Testis (tissue), 3 donors: ENCODE data around the gene CRIP1. TPM values are rescaled to one million over a fixed set of nuclear protein-coding genes. Genes with fewer than 3 reads are reported as not detected.

Experiments
- DNase-seq: peaks from one replicate; pipeline ENCODE4 v3.0.0-alpha.2; 2019
- H3K27ac ChIP-seq, 2 donors: fragments of 200-600 bp; sonication (generic); one replicate each; pipeline ENCODE4 v1.5.1; 2019
- H3K27me3 ChIP-seq: fragments of 200-600 bp; sonication (generic); one replicate; pipeline ENCODE4 v1.5.1; 2019
- H3K36me3 ChIP-seq: fragments of 200-600 bp; sonication (generic); one replicate; pipeline ENCODE4 v1.5.1; 2017; ENCODE audit warnings: low read depth; ENCODE audit errors: missing control alignments
- H3K4me1 ChIP-seq: fragments of 200-600 bp; sonication (generic); one replicate; pipeline ENCODE4 v1.5.1; 2019
- H3K4me3 ChIP-seq, 2 donors: fragments of 200-600 bp; sonication (generic); one replicate each; pipeline ENCODE4 v1.5.1; 2017 to 2019
- H3K9me3 ChIP-seq: fragments of 200-600 bp; sonication (generic); one replicate; pipeline ENCODE4 v1.5.1; 2017
- POLR2A ChIP-seq: fragments of 450-650 bp; IDR thresholded peaks from one replicate; pipeline ENCODE4 v1.6.1; 2017; ENCODE audit warnings: antibody characterized with exemption, mild to moderate bottlenecking, moderate library complexity
- WGBS, 2 donors: methylation state at CpG; one replicate each; pipeline ENCODE4 v1.1.5; 2018; 5-methylcytosine and 5-hydroxymethylcytosine counted together
- intact Hi-C: fragments of 100-400 bp; cut with DNase I; formaldehyde crosslinking; loops from one replicate; pipeline ENCODE4 v1.15.1; 2023; ENCODE audit warnings: low total_unique reads
- polyA plus RNA-seq: library from polyadenylated mRNA; stranded (reverse); fragments of 350-450 nt; fragmentation: Illumina TruSeq; extraction: RNeasy Lipid Tissue Mini Kit (QIAGEN cat#74804); gene quantifications from one replicate; pipeline ENCODE4 v1.2.3, GENCODE V29; 2014; ENCODE audit warnings: low read depth, low replicate concordance; ENCODE audit not compliant: insufficient read depth
- total RNA-seq, 2 donors: library from RNA; depleted of rRNA; stranded (reverse); fragments of >200 nt; gene quantifications; one replicate each; pipeline ENCODE4 v1.2.3, GENCODE V29; 2016
- TF ChIP-seq, protein P1 (sequence below), 3 experiments: fragments of 450-650 bp in 2 of 3; fragments of 200-600 bp in 1 of 3; sonication (generic) in 1 of 3; IDR thresholded peaks; one replicate each; pipeline ENCODE4 v1.5.1; 2016 to 2019; ENCODE audit warnings: antibody characterized with exemption in 3 of 3, mild to moderate bottlenecking in 2 of 3, moderate library complexity in 1 of 3

The CRIP1 gene
- total and polyA plus RNA-seq, 3 donors from 2014 or later = 3.0 to 154 (median 4.4) TPM

DNA sequence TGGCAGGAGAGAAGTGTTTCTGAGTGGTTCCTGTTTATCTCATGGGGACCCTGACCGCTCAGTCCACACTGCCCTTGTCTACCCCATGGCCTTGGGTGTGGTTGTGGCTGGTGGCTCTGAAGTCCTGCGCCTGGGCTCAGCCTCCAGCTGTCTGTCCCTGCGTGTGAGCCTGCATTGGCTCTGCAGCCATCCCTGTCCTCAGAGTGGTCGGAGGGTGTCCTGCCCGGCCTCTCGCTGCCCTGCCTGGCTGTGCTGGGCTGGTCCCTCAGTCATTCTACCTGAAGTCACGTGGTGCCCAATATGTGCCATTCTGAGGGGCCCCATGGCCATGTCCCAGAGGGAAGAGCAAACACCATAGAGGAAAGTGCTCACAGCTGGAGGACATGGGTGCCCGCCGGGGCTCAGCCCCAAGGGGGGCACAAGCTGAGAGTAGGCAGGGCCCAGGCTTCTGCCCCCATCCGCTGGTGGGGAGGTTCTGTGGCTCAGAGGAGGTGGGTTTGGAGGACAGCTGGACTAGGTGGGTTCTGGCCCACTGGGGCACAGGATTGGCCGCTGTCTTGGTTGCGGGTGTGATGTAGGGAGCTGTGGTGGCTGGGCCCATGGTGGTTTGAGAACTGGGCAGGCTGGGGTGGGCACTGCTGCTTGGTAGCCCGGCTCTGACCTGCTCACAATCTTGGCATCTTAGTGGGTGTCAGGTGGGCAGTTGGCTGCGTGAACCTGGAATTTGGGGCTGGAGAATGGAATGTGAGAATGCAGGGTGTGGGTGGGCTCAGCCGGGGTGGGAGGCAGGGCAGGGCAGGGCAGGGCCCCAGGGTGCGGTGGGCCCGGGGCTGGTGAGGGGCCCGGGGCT is 16.0 kb downstream of the CRIP1 start:
- 76 to 82% methylated on average over 11 to 17 of the region's 18 CpGs for WGBS, 2 donors
- no peaks in the 10 kb centered on the region for H3K9me3 ChIP-seq
- H3K36me3 ChIP-seq = no peaks in the 10 kb centered on the region
- TF ChIP-seq, protein P1, sequence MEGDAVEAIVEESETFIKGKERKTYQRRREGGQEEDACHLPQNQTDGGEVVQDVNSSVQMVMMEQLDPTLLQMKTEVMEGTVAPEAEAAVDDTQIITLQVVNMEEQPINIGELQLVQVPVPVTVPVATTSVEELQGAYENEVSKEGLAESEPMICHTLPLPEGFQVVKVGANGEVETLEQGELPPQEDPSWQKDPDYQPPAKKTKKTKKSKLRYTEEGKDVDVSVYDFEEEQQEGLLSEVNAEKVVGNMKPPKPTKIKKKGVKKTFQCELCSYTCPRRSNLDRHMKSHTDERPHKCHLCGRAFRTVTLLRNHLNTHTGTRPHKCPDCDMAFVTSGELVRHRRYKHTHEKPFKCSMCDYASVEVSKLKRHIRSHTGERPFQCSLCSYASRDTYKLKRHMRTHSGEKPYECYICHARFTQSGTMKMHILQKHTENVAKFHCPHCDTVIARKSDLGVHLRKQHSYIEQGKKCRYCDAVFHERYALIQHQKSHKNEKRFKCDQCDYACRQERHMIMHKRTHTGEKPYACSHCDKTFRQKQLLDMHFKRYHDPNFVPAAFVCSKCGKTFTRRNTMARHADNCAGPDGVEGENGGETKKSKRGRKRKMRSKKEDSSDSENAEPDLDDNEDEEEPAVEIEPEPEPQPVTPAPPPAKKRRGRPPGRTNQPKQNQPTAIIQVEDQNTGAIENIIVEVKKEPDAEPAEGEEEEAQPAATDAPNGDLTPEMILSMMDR (IDR thresholded peaks at IDR 0.05) = no peak
- TF ChIP-seq POLR2A = no peak
- no peak overlapping the region for H3K27ac ChIP-seq
- H3K27me3 ChIP-seq = no peaks in the 10 kb centered on the region
- DNase-seq = no peak
- H3K4me3 ChIP-seq = no peak overlapping the region
- peaks cover 9% of the 10 kb centered on the region for H3K4me1 ChIP-seq
- intact Hi-C loops = no loop called here

DNA sequence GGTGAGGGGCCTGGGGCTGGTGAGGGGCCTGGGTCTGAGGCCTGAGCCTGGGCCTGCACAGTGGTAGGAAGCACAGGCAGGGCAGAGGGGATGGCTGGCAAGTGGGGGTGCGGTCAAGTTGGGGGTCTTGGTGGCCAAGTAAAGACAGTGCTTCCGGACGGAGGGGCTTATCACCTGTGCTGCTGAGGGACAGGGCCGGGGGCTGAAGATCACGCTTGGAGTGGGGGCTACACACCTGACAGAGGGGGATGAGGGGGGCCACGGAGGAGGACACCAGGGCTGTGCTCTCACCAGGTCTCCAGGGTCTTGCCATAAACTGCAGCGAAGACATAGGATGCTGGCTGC is 16.6 kb downstream of the CRIP1 start:
- 73 to 89% methylated on average over 6 to 7 of the region's 7 CpGs for WGBS, 2 donors
- DNase-seq = no peak
- H3K9me3 ChIP-seq = no peaks in the 10 kb centered on the region
- intact Hi-C loops = no loop called here
- no peaks in the 10 kb centered on the region for H3K36me3 ChIP-seq
- no peak overlapping the region for H3K4me3 ChIP-seq
- H3K27me3 ChIP-seq = no peaks in the 10 kb centered on the region
- TF ChIP-seq, protein P1 (IDR thresholded peaks at IDR 0.05) = no peak
- TF ChIP-seq POLR2A = no peak
- no peak overlapping the region for H3K27ac ChIP-seq
- peaks cover 9% of the 10 kb centered on the region for H3K4me1 ChIP-seq

DNA sequence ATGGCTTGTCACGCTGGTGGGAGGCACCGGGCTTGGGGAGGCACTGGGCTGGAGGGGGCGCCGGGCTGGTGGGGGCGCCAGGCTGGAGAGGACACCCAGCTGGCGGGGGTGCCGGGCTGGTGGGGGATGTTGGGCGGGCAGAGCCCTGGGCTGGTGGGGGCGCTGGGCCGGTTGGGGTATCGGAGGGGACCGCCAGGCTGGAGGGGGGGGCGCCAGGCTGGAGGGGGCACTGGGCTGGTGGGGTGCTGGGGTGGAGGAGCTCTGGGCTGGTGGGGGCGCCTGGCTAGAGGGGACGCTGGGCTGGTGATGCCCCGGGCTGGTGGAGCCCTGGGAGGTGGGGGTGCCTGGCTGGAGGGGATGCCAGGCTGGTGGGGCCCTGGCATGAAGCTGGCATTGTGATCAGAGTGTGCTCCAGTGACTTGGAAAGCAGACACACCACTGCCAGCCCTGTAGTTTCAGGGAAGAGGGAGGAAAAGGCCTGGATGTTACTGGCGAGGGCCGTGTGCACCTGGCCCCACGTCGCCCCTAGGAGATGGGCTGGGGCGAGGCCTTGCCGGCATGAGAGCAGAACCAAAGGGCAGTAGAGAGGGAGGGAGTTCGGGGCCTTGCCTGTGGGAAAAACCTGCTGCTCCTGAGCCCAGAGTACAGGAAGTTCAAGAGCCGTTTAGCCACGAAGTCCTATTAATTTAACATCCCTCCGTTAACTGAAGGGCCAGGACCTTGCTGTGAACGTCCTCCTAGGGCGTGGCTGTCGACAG is 17.4 kb downstream of the CRIP1 start:
- no peak for DNase-seq
- Histone ChIP-seq H3K27me3 (no peaks in the 10 kb centered on the region), H3K4me3 (no peak overlapping the region), H3K36me3 (no peaks in the 10 kb centered on the region), H3K9me3 (no peaks in the 10 kb centered on the region), H3K4me1 (peaks cover 6% of the 10 kb centered on the region), H3K27ac (no peak overlapping the region)
- 70 to 72% methylated on average over 25 to 28 of the region's 29 CpGs for WGBS, 2 donors
- intact Hi-C loops = no loop called here
- TF ChIP-seq, protein P1 (IDR thresholded peaks at IDR 0.05) = no peak
- TF ChIP-seq POLR2A = no peak

DNA sequence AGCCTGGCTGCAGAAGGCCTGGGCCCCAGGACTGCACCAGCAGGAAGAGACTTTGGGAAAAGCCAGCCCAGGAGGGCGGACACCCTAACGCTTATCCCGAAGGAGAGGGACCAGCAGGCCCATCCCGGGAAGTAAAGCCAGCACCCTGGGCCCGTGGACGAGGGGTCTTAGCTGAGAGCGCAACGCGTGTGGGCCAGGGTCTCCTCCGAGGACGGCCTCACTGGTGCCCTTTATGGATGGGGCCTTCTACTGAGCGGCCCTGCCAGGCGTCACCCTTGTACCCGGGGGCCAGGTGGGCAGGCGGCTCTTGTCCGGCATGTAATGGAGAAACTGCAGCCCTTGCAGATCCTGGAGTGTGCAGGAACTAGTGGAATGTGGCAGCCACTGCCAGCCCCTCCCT is 18.4 kb downstream of the CRIP1 start:
- Histone ChIP-seq H3K4me1 (no peaks in the 10 kb centered on the region), H3K9me3 (no peaks in the 10 kb centered on the region), H3K27me3 (no peaks in the 10 kb centered on the region), H3K36me3 (no peaks in the 10 kb centered on the region), H3K27ac (no peak overlapping the region), H3K4me3 (no peak overlapping the region)
- no peak for TF ChIP-seq POLR2A
- TF ChIP-seq, protein P1 (IDR thresholded peaks at IDR 0.05) = no peak
- 92 to 94% methylated on average over 8 to 12 of the region's 16 CpGs for WGBS, 2 donors
- no peak for DNase-seq
- intact Hi-C loops = no loop called here
